NOMO-1 (cell line): ENCODE measurements around the gene CENPA.
"Not testable (repeated sequence)": the region's sequence is repeated elsewhere in the genome, so short reads cannot be mapped to it uniquely, and the experiment has no call there.

Experiments
- DNase-seq, 2 experiments: peaks; one replicate each; lab custom pipeline; 2025; ENCODE audit not compliant: unreplicated experiment in 2 of 2; lab: John Stamatoyannopoulos, UW

The CENPA gene

DNA sequence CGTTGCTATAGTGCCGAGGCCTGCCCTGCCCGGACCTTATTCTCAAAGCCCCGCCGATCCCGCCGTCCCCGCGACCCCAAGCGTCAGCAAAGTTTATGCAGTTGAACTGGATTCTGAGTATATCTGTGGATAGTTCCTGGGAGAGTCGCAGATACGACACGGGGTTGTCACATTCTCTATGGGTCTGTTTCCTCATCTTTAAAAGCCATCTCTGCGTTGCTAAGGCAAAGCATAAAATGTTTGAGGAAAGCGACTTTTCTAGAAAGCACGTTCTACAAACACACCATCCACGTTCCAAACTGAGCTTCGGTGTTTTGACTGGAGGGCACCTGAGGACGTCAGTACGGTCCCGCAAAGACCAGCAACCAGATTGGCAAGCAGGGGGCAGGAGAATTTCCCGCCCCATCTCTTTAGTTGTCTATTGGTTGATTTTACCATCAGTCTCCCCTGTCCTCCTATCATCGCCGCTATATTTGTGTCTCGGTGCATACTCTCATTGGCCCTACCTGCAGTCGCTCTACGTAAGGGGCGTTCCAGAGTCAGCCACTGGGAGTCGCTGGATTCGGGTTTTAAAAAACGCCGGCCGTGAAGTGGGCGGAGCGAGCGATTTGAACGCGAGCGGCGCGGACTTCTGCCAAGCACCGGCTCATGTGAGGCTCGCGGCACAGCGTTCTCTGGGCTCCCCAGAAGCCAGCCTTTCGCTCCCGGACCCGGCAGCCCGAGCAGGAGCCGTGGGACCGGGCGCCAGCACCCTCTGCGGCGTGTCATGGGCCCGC, at the start of gene CENPA:
Gene CENPA (plus strand): TSS at position 626 of the 776 bp plus-strand sequence. CDS start 141 bp downstream, at position 767.
- DNase-seq = peak; percentile 94 to 99

DNA sequence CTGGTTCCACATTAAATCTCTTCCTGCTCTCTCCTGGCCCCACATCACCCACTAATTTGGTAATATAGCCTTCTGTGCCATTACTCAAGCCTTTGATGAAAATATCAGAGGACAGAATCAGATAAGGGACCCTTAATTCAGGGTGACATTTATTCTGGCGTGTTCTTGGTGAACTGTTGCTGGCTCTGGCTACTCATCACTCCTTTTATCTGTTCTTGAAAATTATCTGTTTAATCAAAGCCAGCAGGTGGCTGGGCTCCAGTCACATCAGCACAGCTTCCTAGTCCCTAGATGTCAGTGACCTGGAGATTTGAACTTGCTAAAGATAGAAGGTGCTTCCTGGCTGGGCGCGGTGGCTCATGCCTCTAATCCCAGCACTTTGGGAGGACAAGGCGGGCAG, 48.6 kb upstream of the CENPA start:
- no peak for DNase-seq

DNA sequence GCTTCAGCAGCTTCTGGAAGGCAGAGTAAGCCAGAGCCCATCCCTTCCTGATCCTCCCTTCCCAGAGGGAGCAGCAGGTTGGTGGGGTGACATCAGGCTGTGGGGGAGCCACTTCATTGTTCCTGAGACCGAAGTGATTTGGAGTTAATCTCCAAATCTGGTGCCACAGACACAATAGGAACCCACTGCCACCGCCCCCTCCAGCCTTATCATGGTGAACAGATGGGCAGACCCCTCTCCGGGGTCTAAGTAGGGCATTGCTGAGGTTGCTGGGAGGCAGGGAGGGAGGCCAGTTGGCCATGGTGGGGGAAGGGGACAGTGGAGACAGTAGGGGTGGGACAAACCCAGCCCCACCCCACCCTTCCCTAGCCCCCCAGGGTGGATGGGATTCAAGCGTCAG, 47.4 kb upstream of the CENPA start:
- no peak for DNase-seq

DNA sequence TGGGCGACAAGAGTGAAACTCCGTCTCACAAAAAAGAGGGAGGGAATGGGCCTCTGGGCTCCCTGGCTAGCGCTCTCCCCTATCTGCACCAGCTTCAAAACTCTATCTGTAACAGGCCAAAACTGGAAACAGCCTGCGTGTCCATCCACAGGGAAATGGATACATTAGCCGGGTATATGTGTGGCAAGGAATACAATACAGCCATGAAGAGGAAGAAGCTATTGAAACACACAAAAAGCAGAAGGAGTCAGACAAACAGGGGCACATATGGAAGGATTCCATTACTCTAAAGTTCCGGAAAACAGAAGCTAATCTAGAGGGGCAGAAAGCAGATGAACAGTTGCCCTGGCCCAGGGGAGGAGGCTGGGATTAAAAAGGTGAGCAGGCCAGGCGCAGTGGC, 46.3 kb upstream of the CENPA start:
- no peak for DNase-seq

DNA sequence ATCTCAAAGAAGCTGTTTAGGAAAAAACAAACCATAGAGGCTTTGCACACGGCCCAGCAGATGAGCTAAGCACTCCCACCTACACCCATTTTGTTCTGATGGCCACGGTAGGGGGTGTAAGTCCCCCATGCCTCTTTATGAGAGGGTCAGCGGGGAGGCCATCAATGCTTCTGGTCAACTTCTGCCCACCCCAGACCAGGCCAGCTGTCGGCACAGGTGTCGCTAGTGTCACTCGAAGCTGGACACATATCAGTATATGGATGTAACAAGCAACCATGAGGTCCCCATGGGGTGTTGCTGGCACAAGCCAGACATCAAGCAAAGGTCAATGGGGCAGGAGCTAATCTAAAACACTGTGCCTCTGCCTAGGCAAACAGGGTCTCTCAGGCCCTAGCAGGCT, 45.5 kb upstream of the CENPA start:
- DNase-seq = no peak

DNA sequence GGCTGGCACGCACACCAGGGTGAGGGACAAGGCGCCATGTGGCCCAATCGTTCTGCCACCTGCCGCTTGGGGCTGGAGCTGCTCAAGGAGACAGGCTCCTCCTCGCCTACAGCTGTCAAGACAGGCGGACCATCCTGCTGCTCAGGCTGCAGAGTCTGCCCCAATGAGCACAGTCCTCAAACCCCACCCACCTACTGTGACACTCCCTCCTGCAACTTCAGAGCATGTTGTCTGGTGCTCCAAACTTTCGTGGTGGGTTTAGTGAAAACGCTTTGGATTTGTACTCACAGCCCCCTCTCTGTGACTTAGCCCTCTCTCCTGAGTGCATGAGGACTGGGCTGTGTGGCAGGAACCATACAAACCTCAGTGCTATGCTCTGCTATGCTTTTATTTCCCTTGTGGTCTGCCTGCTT, 45.0 kb upstream of the CENPA start:
- DNase-seq = no peak

DNA sequence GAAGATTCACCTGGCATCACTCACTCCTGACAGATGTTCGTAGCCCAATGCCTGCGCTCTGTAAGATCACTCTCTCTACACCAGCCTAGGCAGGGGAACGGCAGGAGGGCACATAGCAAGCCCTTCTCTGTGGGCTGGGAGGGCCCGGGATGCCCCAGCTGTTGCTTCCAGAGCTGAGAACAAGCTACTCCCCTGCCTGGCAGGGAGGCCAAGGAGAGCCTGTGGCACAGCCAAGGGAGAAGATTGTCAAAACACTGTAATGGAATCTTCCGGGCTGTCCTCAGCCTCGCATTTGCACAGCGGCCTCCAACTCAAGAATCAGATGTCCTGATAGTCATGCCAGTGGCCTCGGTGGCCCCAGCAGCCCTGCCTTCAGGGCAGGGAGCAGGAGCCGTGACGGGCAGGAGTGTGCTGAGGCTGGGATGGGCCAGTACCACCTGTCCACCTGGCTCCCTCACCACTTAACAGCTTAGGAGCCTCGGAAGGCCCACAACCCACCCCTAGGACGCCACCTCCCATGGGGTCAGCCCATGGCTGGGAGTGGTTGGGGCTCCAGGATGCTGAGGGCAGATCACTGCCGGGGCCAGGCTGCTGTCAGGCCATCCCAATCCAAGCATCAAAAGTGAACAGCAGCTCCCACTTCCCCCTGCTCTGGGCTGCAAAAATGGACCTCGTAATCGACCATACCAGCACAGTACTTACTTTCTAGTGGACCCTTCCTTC, 43.6 kb upstream of the CENPA start:
- no peak for DNase-seq

DNA sequence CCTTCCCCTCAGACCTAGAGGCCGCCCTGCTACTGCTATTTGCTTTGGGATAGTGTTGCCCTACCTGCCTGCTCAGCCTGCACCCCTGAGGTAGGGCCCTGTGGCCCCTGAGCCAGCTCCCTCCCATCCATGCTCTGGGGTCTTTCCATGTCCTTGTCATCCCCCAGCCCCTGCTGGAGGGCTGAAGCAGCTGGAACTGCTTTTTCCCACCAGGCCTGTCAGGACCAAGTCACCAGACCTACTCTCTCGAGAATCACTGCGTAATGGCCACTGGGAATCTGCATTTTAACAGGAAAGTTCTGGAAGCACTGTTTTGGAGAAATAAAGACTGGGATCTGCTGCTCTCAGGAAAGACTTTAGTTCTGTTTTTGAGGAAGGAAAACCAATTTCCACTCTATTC, 42.0 kb upstream of the CENPA start:
- no peak for DNase-seq

DNA sequence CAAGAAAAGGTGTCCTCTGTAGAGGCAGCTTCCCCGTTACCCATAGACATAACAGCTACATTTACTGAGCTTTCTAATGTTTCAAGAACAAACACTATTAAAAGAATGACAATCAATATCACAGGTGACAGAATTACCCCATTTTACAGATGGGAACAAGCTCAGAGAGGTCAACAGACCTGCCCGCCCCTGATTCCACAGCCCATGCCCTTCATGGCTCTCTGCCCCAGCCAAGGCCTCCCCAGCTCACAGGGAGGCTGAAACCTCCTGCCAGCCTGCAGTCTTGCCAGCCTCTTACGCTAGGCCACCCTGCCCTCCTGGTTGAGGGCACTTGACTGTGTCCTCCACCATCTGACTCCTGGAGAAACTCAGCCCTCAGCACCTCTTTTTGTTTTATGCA, 40.9 kb upstream of the CENPA start:
- DNase-seq = no peak

DNA sequence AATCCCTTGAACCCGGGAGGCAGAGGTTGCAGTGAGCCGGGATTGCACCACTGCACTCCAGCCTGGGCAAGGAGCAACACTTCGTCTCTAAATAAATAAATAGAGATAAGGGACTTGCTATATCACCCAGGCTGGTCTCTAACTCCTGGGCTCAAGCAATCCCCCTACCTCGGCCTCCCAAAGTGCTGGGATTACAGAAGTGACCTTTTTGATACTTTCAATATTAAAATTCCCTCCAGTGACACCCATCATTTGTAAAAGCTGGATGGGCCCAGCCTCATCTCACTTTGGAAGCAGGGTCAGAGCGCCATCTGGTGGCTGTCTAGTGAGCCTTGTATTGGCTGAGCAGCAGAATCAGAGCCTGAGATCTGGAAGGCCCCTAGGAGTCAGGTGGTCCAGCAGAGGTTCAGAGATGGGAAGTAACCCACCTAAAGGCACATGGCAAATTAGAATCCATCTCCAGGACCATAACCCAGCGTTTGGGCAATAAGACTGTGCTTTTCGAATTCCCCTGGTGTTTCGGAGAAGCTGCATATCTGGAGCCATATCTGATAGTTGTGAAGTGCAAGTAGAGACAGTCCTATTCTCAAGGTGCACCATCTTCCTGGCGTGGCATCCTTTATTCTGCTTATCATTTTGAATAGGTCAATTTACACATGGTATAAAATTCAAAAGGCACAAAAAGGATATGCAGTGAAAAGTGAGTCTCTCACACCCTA, 40.1 kb upstream of the CENPA start:
- peak; percentile 26 to 50 for DNase-seq

DNA sequence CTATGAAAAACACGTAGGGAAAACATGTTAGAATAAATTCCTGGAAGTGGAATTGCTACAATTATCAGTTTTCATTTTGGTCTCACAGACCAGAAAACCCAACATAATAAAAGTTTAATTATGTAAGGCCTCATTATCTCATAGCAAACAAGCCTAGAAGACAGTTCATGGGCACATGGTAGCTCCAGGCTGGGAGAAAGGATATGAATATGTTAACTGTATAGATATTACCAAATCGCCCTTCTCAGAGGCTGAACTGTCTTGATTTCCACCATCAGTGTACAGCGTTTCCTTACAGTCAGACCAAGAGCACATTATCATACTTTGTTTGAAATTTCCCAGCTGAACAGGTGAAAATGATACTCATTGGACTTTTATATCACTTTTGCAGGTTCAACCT, 38.9 kb upstream of the CENPA start:
- DNase-seq = no peak

DNA sequence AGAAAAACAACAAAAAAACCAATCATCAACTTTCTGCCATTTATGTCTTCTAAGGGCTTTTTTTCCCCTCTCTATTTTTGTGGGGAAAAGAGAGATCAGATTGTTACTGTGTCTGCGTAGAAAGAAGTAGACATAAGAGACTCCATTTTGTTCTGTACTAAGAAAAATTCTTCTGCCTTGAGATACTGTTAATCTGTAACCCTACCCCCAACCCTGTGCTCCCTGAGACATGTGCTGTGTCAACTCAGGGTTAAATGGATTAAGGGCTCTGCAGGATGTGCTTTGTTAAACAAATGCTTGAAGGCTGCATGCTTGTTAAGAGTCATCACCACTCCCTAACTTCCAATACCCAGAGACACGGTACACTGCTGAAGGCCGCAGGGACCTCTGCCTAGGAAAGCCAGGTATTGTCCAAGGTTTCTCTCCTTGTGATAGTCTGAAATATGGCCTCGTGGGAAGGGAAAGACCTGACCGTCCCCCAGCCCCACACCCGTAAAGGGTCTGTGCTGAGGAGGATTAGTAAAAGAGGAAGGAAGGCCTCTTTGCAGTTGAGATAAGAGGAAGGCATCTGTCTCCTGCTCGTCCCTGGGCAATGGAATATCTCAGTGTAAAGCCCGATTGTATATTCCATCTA, 36.0 kb upstream of the CENPA start:
- not testable (repeated sequence) for DNase-seq

DNA sequence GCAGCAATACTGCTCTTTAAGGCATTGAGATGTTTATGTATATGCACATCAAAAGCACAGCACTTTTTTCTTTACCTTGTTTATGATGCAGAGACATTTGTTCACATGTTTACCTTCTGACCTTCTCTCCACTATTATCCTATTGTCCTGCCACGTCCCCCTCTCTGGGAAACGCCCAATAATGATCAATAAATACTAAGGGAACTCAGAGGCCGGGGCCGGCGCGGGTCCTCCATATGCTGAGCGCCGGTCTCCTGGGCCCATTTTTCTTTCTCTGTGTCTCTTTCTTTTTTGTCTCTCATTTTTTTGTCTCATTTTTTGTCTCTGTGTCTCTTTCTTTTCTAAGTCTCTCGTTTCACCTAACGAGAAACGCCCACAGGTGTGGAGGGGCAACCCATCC, 35.4 kb upstream of the CENPA start:
- DNase-seq = not testable (repeated sequence)

DNA sequence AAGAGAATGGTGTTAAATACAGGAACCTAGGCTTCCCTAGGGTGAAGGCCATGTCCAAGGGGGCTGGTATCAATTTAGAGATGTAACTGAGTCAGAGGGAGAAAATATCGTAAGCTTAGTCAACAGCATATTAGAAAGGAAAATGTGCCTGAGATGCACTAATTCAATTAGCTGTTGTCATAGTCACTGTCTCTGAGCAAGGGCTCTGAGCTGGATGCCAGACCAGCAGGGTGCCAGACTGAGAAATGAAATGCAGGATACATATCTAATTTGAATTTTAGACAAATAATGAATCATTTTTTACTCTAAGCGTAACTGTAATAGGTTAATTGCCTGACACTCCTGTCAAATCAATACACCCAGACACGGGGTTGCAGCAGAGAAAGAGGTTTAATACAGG, 33.2 kb upstream of the CENPA start:
- DNase-seq = no peak

DNA sequence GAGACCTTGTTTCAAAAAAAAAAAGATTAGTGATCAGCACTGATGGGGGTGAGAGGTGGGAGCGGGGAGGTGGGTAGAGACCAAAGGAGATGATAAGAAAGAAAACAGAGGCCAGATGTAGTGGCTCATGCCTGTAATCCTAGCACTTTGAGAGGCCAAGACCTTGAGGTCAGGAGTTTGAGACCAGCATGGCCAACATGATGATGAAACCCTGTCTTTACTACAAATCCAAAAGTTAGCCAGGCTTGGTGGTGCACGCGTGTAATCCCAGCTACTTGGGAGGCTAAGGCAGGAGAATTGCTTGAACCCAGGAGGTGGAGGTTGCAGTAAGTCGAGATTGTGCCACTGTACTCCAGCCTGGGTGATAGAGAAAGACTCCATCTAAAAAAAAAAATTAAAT, 31.3 kb upstream of the CENPA start:
- DNase-seq = no peak

DNA sequence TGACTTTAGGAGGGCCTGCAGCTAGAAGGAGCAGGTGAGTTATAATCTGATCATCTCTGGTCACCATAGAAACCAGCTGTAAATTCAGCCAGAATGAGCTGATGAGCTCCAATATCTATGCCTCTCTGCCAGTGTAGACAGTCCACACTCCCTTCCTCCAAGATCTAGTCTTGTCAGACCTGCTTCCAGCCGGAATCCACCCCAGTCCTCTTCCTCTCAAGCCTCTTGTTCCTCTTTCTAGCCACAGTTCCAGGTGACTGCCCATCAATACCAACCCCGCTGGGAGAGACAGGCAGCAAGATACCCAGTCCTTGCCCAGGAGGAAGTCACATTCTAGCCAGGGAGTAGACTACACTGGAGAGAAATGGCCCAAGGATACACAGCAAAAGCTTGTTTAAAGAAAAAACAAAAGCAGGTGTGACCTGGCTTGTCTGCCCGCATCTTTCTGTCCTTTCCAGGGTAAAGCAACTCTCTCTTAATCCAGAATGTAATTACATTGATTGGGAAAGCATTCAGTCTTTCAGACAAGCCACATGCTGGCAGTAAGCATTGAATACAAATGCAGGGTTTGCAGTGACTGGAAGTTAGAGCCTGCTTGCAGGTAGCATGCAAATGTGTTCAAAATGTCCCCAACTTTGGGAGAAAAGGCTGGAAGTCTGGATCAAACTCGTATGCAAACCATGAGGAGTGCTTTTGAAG, 30.7 kb upstream of the CENPA start:
- no peak for DNase-seq

DNA sequence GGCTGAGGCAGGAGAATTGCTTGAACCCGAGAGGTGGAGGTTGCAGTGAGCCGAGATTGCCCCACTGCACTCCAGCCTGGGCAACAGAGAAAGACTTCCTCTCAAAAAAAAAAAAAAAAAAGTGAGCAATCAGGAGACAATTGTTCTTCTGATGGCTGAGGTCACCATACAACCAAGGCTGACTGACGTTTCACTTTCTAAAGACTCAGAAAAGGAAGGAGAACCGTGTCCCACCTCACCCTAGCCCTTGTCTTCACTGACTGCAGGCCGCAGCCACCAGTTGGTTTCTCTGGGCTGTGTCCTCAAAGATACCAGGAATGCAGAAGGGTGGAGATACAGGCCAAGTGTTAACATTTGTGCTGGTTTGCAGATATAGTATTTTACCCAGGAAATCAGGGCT, 29.5 kb upstream of the CENPA start:
- DNase-seq = no peak

DNA sequence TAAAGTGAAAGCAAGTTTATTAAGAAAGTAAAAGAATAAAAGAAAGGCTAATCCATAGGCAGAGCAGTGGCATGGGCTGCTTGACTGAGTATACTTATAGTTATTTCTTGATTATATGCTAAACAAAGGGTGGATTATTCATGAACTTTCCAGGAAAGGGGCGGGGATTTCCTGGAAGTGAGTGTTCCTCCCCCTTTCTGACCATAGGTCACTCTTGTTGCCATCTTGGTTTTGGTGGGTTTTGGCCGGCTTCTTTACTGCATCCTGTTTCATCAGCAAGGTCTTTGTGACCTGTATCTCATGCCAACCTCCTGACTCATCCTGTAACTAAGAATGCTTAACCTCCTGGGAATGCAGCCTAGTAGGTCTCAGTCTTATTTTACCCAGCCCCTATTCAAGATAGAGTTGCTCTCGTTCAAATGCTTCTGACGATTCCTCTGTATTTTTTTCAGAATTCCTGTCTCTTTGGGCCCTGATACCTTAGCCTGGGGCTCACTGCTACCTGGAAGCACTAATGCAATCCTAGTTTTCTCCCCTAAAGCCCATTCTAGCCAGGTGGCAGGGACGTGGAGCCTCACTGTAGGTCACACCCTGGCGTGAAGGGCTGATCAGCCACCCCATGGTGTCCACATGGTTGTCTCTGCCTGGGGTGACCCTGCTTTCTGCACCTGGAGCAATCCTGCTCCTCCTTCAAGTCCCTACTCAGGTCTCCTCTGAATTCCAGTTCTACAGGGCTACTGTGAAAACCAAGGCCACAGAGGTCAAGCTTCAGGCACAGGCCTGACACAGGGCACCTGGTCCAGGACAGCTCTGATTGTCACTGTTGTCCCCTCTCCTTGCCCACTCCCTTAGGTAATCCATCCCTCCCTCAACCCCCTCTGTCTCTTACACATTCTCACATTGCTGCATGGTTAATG, 27.7 kb upstream of the CENPA start:
- DNase-seq = no peak

DNA sequence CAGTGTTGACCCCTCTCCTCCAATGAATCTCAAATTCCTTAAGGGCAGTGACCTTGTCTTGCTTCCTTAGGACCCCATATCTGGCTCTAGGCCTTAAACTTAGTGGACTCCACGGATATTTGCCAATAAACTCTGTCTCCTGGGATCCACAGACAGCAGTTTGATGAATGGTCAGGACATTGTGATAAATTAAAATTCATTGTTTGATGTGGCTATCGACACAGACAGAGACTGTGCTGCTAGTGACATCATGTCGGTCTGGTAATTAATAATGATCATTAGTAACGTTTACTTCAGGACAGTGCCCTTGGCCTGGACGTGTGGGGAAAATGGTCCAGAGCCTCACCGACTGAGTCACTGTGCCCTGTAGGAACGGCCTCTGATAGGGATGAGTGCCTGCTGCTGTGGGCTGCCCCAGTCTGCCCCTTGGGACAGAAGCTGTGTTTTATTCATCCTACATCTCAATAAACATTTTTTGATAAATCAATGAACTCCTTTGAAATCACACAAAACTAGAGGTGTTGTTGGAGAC, 27.0 kb upstream of the CENPA start:
- no peak for DNase-seq
